GM13976 (cell line): ENCODE results near the gene PCBD2.
"Not testable (repeated sequence)": the region's sequence is repeated elsewhere in the genome, so short reads cannot be mapped to it uniquely, and the experiment has no call there.

Experiments
- DNase-seq: peaks from one replicate; pipeline ENCODE4 v3.0.0; 2012; ENCODE audit warnings: low spot score
- in situ Hi-C: fragments of 300-500 bp; cut with MboI; formaldehyde crosslinking; loops from one replicate; pipeline ENCODE4 v1.12.0; 2022; ENCODE audit warnings: low sequenced_read_pairs, mixed read lengths, inconsistent platforms; ENCODE audit not compliant: unreplicated experiment
- TF ChIP-seq, protein P1 (sequence below): IDR thresholded peaks from 2 replicates; pipeline ENCODE4 v1.5.1; 2012; ENCODE audit warnings: borderline replicate concordance, mild to moderate bottlenecking; ENCODE audit not compliant: insufficient read depth; ENCODE audit errors: extremely low read depth, missing control alignments, control extremely low read depth

The PCBD2 gene

DNA sequence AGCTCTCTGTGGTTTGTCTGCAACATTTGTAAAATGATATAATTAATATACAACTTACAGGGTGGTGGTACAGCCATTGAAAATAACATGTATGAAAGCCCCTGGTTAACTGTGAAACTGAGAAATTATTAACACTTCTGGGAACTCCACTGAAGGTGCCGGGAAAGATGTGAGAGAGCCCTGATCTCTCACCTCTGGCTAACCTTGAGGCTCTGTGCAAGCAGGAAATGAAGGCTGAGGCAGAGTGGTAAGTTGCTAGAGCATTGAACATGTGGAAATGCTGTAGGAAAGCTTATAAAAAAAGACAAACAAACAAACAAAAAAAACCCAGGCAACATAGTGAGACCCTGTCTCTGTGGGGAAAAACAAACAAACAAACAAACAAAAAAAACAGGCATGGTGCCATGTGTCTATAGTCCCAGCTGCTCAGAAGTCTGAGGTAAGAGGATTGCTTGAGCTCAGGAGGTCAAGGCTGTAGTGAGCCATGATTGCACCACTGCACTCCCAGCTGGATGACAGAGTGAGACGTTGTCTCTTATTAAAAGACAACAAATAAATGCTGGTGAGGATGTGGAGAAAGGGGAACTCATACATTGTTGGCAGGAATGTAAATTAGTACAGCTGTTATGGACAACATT, 70.3 kb downstream of the PCBD2 start:
- no peak for DNase-seq
- TF ChIP-seq, protein P1, sequence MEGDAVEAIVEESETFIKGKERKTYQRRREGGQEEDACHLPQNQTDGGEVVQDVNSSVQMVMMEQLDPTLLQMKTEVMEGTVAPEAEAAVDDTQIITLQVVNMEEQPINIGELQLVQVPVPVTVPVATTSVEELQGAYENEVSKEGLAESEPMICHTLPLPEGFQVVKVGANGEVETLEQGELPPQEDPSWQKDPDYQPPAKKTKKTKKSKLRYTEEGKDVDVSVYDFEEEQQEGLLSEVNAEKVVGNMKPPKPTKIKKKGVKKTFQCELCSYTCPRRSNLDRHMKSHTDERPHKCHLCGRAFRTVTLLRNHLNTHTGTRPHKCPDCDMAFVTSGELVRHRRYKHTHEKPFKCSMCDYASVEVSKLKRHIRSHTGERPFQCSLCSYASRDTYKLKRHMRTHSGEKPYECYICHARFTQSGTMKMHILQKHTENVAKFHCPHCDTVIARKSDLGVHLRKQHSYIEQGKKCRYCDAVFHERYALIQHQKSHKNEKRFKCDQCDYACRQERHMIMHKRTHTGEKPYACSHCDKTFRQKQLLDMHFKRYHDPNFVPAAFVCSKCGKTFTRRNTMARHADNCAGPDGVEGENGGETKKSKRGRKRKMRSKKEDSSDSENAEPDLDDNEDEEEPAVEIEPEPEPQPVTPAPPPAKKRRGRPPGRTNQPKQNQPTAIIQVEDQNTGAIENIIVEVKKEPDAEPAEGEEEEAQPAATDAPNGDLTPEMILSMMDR: no peak
- in situ Hi-C loops: no loop called here

DNA sequence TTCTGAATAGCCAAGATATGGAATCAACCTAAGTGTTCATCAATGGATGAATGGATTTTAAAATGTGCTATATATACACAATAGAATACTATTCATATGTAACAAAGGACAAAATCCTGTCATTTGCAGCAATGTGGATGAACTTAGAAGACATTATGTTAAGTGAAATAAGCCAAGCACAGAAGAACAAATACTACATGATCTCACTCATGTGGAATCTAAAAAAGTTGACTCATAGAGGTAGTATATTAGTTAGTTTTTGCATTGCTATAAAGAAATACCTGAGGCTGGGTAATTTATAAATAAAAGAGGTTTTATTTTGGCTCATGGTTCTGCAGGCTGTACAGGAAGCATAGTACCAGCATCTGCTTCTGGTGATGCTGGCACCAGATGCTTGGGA, 70.9 kb downstream of the PCBD2 start:
- in situ Hi-C loops: no loop called here

DNA sequence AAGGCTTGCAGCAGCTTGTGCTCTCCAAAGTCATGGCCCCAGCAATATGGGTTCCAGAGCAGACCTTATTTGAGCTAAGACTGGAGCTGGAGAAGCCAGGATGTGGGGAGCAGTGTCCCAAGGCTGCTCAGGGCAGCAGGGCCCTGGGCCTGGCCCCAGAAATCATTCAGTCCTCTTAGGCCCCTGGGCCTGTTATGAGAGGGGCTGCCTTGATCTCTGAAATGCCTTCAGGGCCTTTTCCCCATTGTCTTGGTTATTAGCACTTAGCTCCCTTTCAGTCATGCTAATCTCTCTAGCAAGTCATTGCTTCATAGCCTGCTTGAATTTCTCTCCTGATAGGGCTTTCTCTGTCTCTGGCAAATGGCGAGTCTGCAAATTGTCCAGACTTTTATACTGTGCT, 71.9 kb downstream of the PCBD2 start:
- no peak for DNase-seq
- TF ChIP-seq, protein P1: no peak
- in situ Hi-C loops: no loop called here

More for the DNA sequence above, 70.9 kb downstream of the PCBD2 start:
- TF ChIP-seq, protein P1: no peak
- no peak for DNase-seq

DNA sequence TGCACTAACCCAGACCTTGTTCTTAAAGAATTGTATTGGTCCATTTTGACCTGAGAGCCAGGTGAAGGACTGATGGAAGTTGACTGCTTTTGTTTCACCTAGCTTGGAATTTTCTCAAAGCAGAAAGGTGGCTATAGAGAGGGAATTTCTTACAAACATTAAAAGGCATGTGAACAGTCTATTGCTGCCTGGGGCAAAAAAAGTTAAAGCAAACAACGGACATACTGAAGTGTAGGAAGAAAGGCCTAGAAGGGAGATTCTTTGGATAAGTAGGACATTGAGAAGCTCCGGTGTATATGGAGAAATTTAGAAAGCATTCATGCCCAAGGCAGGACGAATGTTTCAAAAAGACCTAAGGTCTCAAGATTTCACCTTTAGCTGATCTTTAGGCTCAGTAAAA, 74.5 kb downstream of the PCBD2 start:
- in situ Hi-C loops: no loop called here
- no peak for DNase-seq
- TF ChIP-seq, protein P1: no peak

DNA sequence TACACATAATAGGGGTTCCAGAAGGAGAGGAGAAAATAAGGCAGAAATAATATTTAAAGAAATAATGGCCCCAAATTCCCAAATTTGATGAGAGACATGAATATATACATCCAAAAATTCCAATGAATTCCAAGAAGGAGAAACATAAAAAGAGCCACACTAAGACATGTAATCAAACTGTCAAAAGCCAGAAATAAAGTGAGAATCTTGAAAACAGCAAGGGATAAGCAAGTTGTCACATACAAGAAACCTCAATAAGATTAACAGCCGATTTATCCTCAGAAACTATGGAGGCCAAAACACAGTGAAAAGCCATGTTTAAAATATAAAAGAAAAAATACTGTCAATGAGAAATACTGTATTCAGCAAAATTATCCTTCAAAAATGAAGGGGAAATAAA, 77.3 kb downstream of the PCBD2 start:
- TF ChIP-seq, protein P1: no peak
- in situ Hi-C loops: no loop called here

DNA sequence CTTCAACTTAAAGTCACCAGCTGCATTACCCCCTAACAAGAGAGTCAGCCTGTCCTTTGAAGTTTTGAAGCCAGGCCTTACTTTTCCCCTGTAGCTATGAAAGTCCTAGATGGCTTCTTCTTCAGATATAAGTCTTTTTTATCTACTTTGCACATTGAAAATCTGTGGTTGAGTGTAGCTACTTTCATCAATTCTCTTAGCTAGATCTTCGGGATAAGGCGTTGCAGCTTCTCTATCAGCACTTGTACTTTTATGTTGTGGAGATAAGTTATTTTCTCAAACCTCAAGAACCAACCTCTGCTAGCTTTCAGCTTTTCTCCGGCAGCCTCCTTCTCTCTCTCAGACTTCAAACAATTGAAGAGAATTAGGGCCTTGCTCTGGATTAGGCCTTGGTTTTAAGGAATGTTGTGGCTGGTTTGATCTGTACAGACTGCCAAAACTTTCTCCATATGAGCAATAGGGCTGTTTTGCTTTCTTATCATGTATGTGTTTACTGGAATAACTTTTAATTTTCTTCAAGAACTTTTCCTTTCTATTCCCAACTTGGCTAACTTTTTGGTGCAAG, 84.4 kb downstream of the PCBD2 start:
- TF ChIP-seq, protein P1: no peak
- in situ Hi-C loops: no loop called here
- no peak for DNase-seq

More for the DNA sequence above, 77.3 kb downstream of the PCBD2 start:
- no peak for DNase-seq

DNA sequence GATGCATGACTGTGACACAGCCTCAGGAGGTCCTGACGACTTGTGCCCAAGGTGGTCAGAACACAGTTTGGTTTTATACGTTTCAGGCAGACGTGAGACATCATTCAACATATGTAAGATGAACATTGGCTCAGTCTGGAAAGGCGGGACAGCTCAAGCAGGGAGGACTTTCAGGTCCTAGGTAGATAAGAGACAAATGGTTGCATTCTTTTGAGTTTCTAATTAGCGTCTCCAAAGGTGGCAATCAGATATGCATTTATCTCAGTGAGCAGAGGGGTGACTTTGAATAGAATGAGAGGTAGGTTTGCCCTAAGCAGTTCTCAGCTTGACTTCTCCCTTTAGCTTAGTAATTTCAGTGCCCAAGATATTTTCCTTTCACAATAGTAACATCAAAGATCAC, 85.3 kb downstream of the PCBD2 start:
- in situ Hi-C loops, DNase-seq: not testable (repeated sequence)
